Measurements from ENCODE around the gene CIAO2B. TPM values are rescaled to one million over a fixed set of nuclear protein-coding genes. Genes with fewer than 3 reads are reported as not detected.
A peak's percentile ranks its signal among the peaks of the same experiment; 100 is the strongest.

The CIAO2B gene
- polyA plus RNA-seq, 3 donors = 121 to 140 (median 132) TPM

- peak; percentile 90 for TF ChIP-seq CTCF (IDR thresholded peaks at IDR 0.05)
- Mint-ChIP-seq H3K4me3 (peak overlapping the region; percentile 86 to 98), H3K27me3 (ENCODE audit: low read depth in 3 of 3) (peaks cover 47 to 52% (median 48%) of the 10 kb centered on the region in 3 donors), H3K27ac (peak overlapping the region in 2 of 7 donors; percentile 37 to 73), H3K36me3 (peaks cover 19 to 20% of the 10 kb centered on the region in 2 donors), H3K9me3 (peaks cover 0 to 16% (median 9%) of the 10 kb centered on the region in 7 donors), H3K4me1 (peaks cover 22% of the 10 kb centered on the region)
- Histone ChIP-seq H3K27me3 (ENCODE audit: control insufficient read depth in 2 of 2, insufficient read depth in 2 of 2, low read length in 2 of 2) (peaks cover 27 to 46% of the 10 kb centered on the region in 2 donors), H3K4me2 (replicated peaks; ENCODE audit: extremely low read depth, low read length, poor library complexity, severe bottlenecking) (peak overlapping the region; percentile 77), H3K4me1 (ENCODE audit: control insufficient read depth in 1 of 2, insufficient read depth in 2 of 2, low read length in 2 of 2) (peaks cover 17 to 18% of the 10 kb centered on the region in 2 donors), H2AFZ (ENCODE audit: insufficient read depth, low read depth, low read length, poor library complexity, severe bottlenecking) (peak overlapping the region; percentile 73), H3K9me3 (replicated peaks in 1 of 2; ENCODE audit: control insufficient read depth in 1 of 2, insufficient read depth in 1 of 2, low read length in 2 of 2) (peaks cover 0 to 10% of the 10 kb centered on the region in 2 donors), H3K27ac (ENCODE audit: low read depth in 1 of 2, low read length in 2 of 2) (no peak overlapping the region), H4K20me1 (ENCODE audit: insufficient read depth, low read length) (peaks cover 12% of the 10 kb centered on the region), H3K36me3 (replicated peaks in 1 of 2; ENCODE audit: control insufficient read depth in 1 of 2, insufficient read depth in 2 of 2, low read length in 2 of 2) (peaks cover 15 to 17% of the 10 kb centered on the region in 2 donors), H3K9ac (ENCODE audit: insufficient read depth, low read length, poor library complexity, severe bottlenecking) (peak overlapping the region; percentile 46), H3K4me3 (replicated peaks in 1 of 3; ENCODE audit: low read depth in 2 of 3, low read length in 3 of 3) (peak overlapping the region; percentile 38 to 77 (median 38)), H3K79me2 (ENCODE audit: insufficient read depth, low read length) (no peaks in the 10 kb centered on the region)
- 0% methylated on average over 6 of the region's 23 CpGs for WGBS (ENCODE audit: insufficient coverage)
- intact Hi-C loops (cut with micrococcal nuclease) = no loop called here
- DNase-seq = peak; percentile 74 to 85 (median 76)
Observed at GRCh38 chr16:66947302-66948065, 13.3 kb upstream of the CIAO2B start.

- no peak overlapping the region for H3K27ac ChIP-seq (ENCODE audit: low read depth in 1 of 2, low read length in 2 of 2)
- 60% methylated on average over 3 of the region's 5 CpGs for WGBS (ENCODE audit: insufficient coverage)
- peaks cover 27 to 43% of the 10 kb centered on the region in 2 donors for H3K27me3 ChIP-seq (ENCODE audit: control insufficient read depth in 2 of 2, insufficient read depth in 2 of 2, low read length in 2 of 2)
- no peak for TF ChIP-seq CTCF (IDR thresholded peaks at IDR 0.05)
- no peak overlapping the region for H2AFZ ChIP-seq (ENCODE audit: insufficient read depth, low read depth, low read length, poor library complexity, severe bottlenecking)
- H3K9me3 ChIP-seq (replicated peaks in 1 of 2; ENCODE audit: control insufficient read depth in 1 of 2, insufficient read depth in 1 of 2, low read length in 2 of 2) = peaks cover 0 to 10% of the 10 kb centered on the region in 2 donors
- Mint-ChIP-seq H3K9me3 (peaks cover 0 to 16% (median 9%) of the 10 kb centered on the region in 7 donors), H3K27ac (no peak overlapping the region), H3K4me1 (peaks cover 22% of the 10 kb centered on the region), H3K36me3 (peaks cover 25 to 26% of the 10 kb centered on the region in 2 donors), H3K27me3 (ENCODE audit: low read depth in 3 of 3) (peaks cover 43 to 50% (median 47%) of the 10 kb centered on the region in 3 donors), H3K4me3 (peak overlapping the region; percentile 12 to 86)
- no peaks in the 10 kb centered on the region for H3K79me2 ChIP-seq (ENCODE audit: insufficient read depth, low read length)
- no peak overlapping the region for H3K4me3 ChIP-seq (replicated peaks in 1 of 3; ENCODE audit: low read depth in 2 of 3, low read length in 3 of 3)
- peaks cover 17 to 18% of the 10 kb centered on the region in 2 donors for H3K4me1 ChIP-seq (ENCODE audit: control insufficient read depth in 1 of 2, insufficient read depth in 2 of 2, low read length in 2 of 2)
- no peak overlapping the region for H3K9ac ChIP-seq (ENCODE audit: insufficient read depth, low read length, poor library complexity, severe bottlenecking)
- H3K4me2 ChIP-seq (replicated peaks; ENCODE audit: extremely low read depth, low read length, poor library complexity, severe bottlenecking) = no peak overlapping the region
- H4K20me1 ChIP-seq (ENCODE audit: insufficient read depth, low read length) = peaks cover 12% of the 10 kb centered on the region
- intact Hi-C loops (cut with micrococcal nuclease) = no loop called here
- peaks cover 20 to 22% of the 10 kb centered on the region in 2 donors for H3K36me3 ChIP-seq (replicated peaks in 1 of 2; ENCODE audit: control insufficient read depth in 1 of 2, insufficient read depth in 2 of 2, low read length in 2 of 2)
- DNase-seq = no peak
Observed at GRCh38 chr16:66946974-66947301, 12.7 kb upstream of the CIAO2B start.
